Mucosa of rectum (tissue), 2 donors: ENCODE results near the gene GDF3.
"Not testable (repeated sequence)": the region's sequence is repeated elsewhere in the genome, so short reads cannot be mapped to it uniquely, and the experiment has no call there.

Source experiments
- H3K27ac ChIP-seq, 2 donors: one replicate each; pipeline ENCODE4 v1.7.0; 2013; ENCODE audit warnings: inconsistent platforms in 2 of 2, low read depth in 2 of 2, low read length in 2 of 2
- H3K27me3 ChIP-seq, 2 donors: one replicate each; pipeline ENCODE4 v1.7.0; 2013; ENCODE audit warnings: low read length in 2 of 2; ENCODE audit not compliant: control insufficient read depth in 2 of 2, insufficient read depth in 2 of 2
- H3K36me3 ChIP-seq, 2 donors: one replicate each; pipeline ENCODE4 v1.7.0; 2013; ENCODE audit warnings: low read length in 2 of 2; ENCODE audit not compliant: control insufficient read depth in 2 of 2, insufficient read depth in 2 of 2
- H3K4me1 ChIP-seq, 2 donors: one replicate each; pipeline ENCODE4 v1.7.0; 2013; ENCODE audit warnings: low read length in 2 of 2, mild to moderate bottlenecking in 1 of 2; ENCODE audit not compliant: control insufficient read depth in 2 of 2, insufficient read depth in 2 of 2
- H3K4me3 ChIP-seq, 2 donors: one replicate each; pipeline ENCODE4 v1.7.0; 2013; ENCODE audit warnings: low read length in 2 of 2
- H3K9ac ChIP-seq, 2 donors: one replicate each; pipeline ENCODE4 v1.7.0; 2013; ENCODE audit warnings: low read length in 2 of 2, low read depth in 1 of 2, mild to moderate bottlenecking in 1 of 2
- H3K9me3 ChIP-seq, 2 donors: one replicate each; pipeline ENCODE4 v1.7.0; 2013; ENCODE audit warnings: low read length in 2 of 2; ENCODE audit not compliant: control insufficient read depth in 2 of 2
- donor health status: healthy.
- donor health status: Normal muscosa, but diverticular disease.

The GDF3 gene

DNA sequence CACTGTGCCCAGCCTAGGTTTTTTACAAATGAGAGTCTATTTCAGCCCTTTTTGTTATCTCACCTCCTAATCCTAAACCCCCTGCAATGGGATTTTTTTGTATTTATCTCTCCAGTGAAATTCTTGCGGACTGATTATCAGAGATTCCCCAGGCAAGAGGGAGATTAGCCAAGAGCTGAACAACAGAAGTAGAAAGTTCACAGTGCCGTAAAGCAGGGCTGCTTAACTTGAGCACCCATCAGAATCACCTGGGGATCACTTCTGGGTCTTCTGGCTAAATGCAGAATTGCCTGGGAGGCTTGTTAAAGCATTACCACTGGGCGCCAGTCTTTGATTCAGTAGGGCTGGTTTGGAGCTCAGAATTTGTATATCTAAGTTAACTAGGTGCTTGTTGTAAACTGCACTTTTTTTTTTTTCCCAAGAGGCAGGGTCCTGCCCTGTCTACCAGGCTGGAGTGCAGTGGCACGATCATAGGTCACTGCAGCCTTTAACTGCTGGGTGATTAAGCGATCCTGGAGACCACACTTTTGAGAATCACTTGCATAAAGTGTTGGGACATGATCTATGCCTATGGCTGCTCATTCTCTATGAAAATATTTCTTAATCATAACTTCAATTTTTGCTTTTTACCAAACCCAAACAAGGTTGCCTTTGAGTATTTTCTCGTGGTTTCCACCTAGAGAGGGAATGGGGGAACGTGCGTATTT lies 14.5 kb upstream of the GDF3 start:
- Histone ChIP-seq H3K27ac (no peak overlapping the region), H3K36me3 (no peaks in the 10 kb centered on the region), H3K27me3 (no peaks in the 10 kb centered on the region), H3K4me1 (no peaks in the 10 kb centered on the region), H3K9ac (no peak overlapping the region), H3K9me3 (no peaks in the 10 kb centered on the region), H3K4me3 (no peak overlapping the region)

DNA sequence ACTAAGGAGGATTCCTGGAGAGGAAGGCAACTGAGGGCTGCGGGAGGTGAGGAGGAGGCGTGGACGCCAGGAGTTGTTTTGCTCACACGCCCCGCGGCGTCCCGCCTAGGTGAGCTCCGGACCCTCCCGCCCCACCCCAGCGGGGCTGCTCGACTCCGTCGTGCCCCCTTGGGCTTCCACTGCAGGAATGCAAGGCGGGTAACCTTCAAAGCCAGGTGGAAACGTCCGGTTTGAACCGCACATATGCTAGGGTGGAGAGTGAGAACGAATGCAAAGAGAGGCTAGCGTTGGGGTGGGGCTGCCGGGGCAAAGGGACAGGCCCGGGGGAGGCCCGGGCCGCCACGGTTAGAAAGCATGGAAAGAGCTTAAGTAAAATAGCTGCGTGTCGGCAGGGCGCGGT lies 10.3 kb upstream of the GDF3 start:
- no peaks in the 10 kb centered on the region for H3K4me1 ChIP-seq
- no peaks in the 10 kb centered on the region for H3K27me3 ChIP-seq
- H3K27ac ChIP-seq: no peak overlapping the region
- H3K9ac ChIP-seq: no peak overlapping the region
- no peak overlapping the region for H3K4me3 ChIP-seq
- no peaks in the 10 kb centered on the region for H3K9me3 ChIP-seq
- no peaks in the 10 kb centered on the region for H3K36me3 ChIP-seq

DNA sequence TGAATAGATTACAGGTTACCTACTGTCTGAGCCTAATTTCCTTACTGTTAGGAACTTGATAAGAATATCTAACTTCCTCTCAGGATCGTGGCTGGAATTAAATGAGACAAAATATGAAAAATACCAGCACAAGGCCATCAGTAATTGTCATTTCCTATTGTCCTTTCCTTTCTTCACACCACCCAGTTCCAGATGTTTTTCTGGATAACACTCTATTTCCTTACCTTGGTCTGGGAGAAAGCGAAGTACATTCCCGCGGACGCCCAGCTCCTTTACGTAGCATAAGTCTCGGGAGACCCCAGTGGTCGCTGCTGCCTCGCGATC lies 376 bp downstream of the GDF3 start:
- Histone ChIP-seq H3K4me1 (no peaks in the 10 kb centered on the region), H3K4me3 (no peak overlapping the region), H3K27ac (no peak overlapping the region), H3K36me3 (no peaks in the 10 kb centered on the region), H3K9me3 (no peaks in the 10 kb centered on the region), H3K27me3 (no peaks in the 10 kb centered on the region), H3K9ac (no peak overlapping the region)

DNA sequence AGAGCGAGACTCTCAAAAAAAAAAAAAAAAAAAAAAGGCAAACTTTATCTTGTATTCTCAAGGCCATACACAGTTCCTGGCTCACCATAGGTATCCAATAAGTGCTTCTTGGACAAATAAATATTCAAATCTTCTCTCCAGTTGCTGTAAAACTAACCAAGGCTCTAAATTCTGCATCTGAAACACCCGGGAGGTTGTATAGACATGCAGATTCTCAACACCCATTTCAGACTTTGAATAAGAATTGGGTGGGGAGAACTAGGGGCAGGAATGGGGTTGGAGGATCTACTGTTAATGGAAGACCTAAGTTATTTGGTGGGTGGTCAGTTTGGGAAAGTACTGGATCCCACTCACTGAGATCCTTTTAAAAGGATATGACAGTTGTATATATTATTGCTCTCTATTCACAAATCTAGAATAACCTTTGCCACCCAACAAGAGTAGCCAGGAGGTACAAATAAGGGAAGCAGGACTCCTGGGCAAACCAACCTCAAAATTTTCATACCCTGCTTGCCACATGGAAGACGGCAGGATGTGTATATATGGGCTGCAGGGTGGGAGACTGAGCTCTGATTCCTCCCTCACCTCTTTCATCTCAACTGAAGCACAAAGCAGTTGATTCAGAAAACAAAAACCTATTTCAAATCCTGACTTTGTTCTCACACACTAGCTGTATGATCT lies 879 bp downstream of the GDF3 start:
- no peak overlapping the region for H3K9ac ChIP-seq
- no peak overlapping the region for H3K4me3 ChIP-seq
- no peaks in the 10 kb centered on the region for H3K9me3 ChIP-seq
- no peaks in the 10 kb centered on the region for H3K4me1 ChIP-seq
- H3K27me3 ChIP-seq: no peaks in the 10 kb centered on the region
- no peaks in the 10 kb centered on the region for H3K36me3 ChIP-seq
- H3K27ac ChIP-seq: no peak overlapping the region

DNA sequence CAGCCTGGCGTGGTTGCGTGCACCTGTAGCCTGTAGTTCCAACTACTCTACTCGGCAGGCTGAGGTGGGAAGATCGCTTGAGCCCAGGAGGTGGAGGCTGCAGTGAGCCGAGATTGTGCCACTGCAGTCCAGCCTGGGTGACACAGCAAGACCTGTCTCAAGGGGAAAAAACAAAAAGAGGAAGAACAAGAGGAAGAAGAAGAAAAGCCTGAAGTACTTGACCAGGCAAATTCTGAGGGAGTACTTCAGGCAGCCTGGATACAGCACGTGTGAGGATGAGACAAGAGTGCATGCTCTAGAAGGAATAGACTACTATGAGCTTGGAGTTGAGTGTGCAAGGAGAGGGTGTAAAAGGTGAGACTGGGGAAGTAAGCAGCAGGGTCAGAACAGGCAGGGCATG lies 1.8 kb downstream of the GDF3 start:
- Histone ChIP-seq H3K27me3 (no peaks in the 10 kb centered on the region), H3K4me3 (no peak overlapping the region), H3K9ac (no peak overlapping the region), H3K27ac (no peak overlapping the region), H3K4me1 (no peaks in the 10 kb centered on the region), H3K9me3 (no peaks in the 10 kb centered on the region), H3K36me3 (no peaks in the 10 kb centered on the region)

DNA sequence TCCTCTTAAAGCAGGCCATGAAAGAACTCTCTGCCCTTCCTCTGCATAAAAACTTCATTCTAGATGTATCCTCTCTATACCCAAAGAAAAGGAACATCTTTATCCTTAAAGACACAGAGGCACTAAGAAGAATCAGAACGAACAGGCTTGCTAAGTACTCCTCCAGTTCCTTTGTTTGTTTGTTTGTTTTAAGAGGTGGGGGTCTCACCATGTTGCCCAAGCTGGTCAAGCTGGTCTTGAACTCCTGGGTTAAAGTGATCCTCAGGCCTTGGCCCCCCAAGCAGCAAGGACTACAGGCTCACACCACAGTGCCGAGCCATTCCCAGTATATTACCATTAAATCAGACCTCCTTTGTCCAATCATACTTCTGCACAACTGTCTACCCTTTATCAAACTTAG lies 14.0 kb downstream of the GDF3 start:
- H3K9me3 ChIP-seq: no peaks in the 10 kb centered on the region
- H3K4me3 ChIP-seq: no peak overlapping the region
- no peak overlapping the region for H3K9ac ChIP-seq
- H3K27ac ChIP-seq: no peak overlapping the region
- no peaks in the 10 kb centered on the region for H3K36me3 ChIP-seq
- no peaks in the 10 kb centered on the region for H3K4me1 ChIP-seq
- no peaks in the 10 kb centered on the region for H3K27me3 ChIP-seq

DNA sequence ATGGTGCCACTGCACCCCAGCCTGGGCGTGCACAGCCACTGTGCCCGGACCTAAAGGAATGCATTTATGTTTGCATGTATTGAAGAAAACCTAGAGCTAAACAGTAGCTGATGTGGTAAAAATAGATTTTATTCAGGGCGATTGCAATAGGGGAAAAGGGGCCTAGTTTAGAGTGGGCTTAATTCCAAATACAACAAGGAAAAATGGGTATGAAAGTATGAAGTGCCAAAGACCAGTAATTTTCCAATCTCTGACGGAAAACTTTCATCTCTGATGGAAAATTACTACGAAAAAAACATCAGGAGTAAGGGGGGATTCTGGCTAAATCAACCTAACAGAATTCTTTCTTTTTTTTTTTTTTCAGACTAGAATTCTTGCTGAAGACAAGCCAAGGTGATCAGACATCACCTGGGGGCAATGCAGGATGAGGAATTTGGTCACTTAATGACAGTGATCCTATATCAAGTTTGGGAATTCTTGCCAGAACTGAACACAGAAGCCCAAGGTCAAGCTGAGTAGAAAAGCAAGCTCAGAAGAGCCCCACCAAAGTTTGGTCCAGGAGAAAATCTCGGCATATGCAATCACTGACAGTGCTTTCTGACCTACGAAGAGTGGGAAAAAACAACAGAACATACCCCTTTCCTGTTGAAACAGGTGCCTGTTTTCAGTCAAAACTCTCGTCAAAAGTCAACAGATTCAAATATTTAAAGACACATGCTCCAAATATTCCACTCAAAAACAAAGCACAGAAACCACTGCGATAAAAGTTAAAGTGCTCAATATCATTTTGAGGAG lies 16.1 kb downstream of the GDF3 start:
- Histone ChIP-seq H3K27ac (no peak overlapping the region), H3K9me3 (no peaks in the 10 kb centered on the region), H3K9ac (no peak overlapping the region), H3K27me3 (no peaks in the 10 kb centered on the region), H3K4me3 (no peak overlapping the region), H3K4me1 (no peaks in the 10 kb centered on the region), H3K36me3 (no peaks in the 10 kb centered on the region)

DNA sequence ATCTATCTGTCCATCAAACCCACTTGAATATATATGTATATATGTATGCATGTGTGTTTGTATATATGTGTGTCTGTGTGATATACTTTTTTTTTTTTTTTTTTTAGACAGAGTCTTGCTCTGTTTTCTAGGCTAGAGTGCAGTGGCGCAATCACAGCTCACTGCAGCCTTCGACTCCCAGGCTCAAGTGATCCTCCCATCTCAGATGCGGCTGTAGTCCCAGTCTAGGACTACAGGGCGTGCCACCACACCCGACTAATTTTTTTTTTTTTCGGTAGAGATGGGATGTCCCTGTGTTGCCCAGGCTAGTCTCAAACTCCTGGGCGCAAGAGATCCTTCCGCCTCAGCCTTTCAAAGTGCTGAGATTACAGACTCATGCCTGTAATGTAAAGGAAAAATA lies 16.8 kb downstream of the GDF3 start:
- Histone ChIP-seq H3K9me3 (no peaks in the 10 kb centered on the region), H3K27me3 (no peaks in the 10 kb centered on the region)

DNA sequence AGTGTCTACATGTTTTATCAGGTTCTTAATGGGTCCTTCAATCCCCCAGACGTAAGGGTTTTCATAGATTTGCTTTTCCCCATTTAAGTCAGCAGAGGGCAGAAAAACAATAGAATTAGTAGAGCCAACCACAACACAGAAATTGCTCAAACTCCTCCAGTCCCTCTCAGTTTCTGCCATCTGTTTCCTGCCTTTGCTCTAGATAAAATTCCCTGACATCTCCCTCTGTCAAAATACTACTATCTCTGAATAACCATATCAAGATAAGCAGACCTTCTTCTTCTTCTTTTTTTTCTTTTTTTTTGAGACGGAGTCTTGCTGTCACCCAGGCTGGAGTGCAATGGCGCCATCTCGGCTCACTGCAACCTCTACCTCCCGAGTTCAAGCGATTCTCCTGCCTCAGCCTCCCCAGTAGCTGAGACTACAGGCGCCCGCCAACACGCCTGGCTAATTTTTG lies 18.1 kb downstream of the GDF3 start:
- not testable (repeated sequence) for H3K27me3 ChIP-seq, H3K4me3 ChIP-seq, H3K36me3 ChIP-seq, H3K9ac ChIP-seq, H3K27ac ChIP-seq, H3K4me1 ChIP-seq, H3K9me3 ChIP-seq

More for the DNA sequence above, 16.8 kb downstream of the GDF3 start:
- no peak overlapping the region for H3K4me3 ChIP-seq
- no peak overlapping the region for H3K9ac ChIP-seq
- no peaks in the 10 kb centered on the region for H3K4me1 ChIP-seq
- no peak overlapping the region for H3K27ac ChIP-seq
- H3K36me3 ChIP-seq: no peaks in the 10 kb centered on the region

DNA sequence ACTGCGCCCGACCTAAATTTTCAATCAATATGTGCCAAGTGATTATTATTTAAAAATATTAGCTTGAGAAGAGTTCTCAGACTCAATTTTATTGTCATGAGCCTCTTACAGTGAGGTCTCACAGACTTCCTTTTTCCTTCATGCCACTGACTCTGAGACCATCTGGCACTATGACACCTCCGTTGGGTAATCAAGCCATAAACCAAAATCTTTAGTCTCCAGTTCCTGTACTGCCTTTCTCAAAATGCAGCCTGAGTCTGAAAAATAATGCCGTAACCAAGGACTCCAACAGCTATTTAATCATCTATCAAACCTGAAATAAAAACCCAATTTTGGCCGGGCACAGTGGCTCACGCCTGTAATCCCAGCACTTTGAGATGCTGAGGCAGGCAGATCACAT lies 20.1 kb downstream of the GDF3 start:
- H3K36me3 ChIP-seq, H3K27ac ChIP-seq, H3K4me3 ChIP-seq: not testable (repeated sequence)

More for the DNA sequence above, 20.1 kb downstream of the GDF3 start:
- H3K27me3 ChIP-seq, H3K9ac ChIP-seq, H3K9me3 ChIP-seq, H3K4me1 ChIP-seq: not testable (repeated sequence)
